GM19468 (cell line): ENCODE results near the gene SPATC1L.
"Not testable (repeated sequence)": the region's sequence is repeated elsewhere in the genome, so short reads cannot be mapped to it uniquely, and the experiment has no call there.

Experiments used
- ATAC-seq: cut with Tn5 transposase; IDR thresholded peaks from one replicate; pipeline ENCODE4 v1.9.1; 2021; ENCODE audit warnings: mild to moderate bottlenecking, moderate library complexity, moderate number of reproducible peaks; ENCODE audit not compliant: unreplicated experiment; ENCODE audit errors: extremely low read depth

Gene SPATC1L

DNA sequence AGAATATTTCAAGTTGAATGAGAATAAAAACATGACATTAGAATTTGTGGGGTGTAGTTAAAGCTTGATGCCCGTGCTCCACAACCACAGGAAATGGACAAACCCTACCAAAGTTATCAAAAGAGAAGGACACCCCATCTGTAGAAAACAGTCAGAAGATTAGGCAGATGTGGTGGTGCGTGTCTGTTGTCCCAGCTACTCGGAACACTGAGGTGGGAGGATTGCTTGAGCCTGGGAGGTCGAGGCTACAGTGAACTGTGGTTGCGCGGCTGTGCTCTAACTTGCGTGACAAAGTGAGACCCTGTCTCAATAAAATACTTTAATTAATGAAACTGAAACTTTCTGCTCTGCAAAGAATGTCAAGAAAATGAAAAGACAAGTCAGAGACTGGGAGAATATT, 1.5 kb upstream of the SPATC1L start:
- no peak for ATAC-seq

- ATAC-seq = no peak
These were observed 631 bp upstream of the SPATC1L start for GRCh38 chr21:46184625-46185555.

GRCh38 chr21:46183337-46183909, 836 bp downstream of the SPATC1L start:
- not testable (repeated sequence) for ATAC-seq

DNA sequence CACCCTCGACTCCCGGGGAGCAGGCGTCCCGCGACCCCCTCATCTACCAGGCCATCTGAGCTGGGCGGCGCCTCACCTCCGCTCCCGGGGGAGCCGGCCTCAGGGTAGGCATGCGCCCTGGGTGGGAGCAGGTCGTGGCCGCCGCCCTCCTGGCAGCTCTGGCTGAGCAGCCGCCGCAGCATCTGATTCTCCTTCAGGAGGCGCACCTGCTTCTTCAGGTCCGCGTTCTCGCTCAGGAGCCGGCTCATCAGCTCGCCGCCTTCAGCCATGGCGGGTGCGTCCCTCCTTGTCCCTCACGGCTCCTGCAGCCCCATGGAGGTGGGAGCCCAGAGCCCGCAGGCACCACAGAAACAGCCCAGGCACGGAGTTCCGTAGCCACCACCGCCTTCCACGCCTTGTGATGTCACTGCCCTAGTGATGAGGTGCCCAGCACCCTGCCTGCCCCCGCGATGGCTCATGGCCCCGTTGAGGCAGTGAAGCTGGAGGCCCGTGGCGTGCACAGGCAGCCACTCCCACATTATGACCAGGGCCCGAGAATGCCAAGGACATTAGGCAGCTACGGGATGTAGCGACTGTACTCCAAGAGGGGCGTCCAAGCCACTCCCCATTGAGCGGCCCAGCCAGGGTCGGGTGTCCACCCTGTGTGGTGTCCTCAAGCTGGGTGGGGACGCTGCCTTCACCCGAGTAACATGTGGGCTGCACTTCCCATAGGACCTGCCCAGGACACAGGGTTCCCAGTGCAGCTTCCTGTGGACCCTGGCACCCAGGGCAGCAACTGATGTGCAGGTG, 1.5 kb downstream of the SPATC1L start:
- no peak for ATAC-seq

DNA sequence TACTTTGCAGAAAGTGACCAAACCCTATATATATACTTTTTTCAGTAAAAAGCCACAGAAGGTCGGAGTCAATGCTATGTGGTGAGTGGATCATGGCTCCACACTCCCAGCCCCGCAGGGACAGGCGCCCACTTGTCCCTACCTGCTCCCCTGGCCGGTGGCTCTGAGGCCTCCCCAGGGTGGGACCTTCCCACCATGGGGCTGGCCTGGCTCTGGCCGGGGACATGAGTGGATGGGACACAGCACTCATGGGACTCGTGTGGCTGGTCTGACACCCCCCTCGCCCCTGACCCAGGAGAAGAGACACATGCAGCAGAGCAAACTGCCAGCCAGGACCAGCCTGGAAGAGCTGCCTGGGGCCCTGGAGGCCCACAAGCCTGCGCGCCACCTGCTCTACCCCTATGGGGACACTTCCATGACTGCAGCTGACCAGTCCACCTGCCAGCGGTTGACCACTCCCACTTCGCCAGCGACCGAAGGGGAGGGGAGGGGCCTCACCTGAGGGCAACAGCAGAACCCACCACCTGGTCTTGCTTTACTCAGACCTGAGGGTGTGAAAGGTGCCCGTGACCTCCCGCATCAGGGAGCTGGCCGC, 2.2 kb downstream of the SPATC1L start:
- ATAC-seq = no peak

DNA sequence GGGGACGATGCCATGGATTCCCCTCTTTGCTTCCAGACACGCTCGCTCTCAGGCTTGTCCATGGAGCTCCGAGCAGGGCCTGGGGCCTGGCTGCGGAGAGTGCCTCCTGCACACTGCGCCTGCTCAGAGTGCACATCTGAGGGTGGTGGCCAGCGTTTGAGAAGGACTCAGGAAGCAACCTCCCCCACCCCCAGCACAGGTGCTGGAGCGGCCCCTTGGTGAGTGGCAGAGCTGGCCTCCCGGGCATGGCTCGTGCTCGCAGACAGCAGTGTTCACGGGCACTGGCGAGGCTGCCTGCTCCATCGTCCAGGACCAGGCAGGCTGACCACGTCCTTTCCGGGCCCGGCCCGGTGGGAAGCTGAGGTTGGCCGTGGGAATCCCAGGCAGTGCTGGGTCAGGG, 2.8 kb downstream of the SPATC1L start:
- ATAC-seq = no peak

GRCh38 chr21:46180778-46181391, 3.4 kb downstream of the SPATC1L start:
- no peak for ATAC-seq

- no peak for ATAC-seq
These were observed 4.1 kb downstream of the SPATC1L start for GRCh38 chr21:46180079-46180722.

DNA sequence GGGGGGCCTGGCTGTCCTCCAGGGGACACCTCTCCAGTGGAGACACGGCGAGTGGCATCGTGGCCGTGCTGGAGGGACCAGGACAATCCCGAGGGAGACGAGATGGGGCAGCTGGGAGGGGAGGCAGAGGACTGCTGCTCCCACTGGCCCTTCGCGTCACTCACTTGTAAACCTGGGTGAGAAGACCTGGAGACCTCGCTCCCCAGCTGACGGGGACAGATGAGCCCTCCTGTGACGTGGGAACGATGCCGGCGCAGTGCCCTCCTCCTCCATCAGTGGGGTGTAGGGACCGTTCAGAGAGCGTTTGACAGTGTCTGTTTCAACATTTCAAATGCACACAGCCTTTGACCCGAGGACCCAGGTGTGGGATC, 4.6 kb downstream of the SPATC1L start:
- ATAC-seq = no peak

- ATAC-seq = no peak
These were observed 5.3 kb downstream of the SPATC1L start for GRCh38 chr21:46178961-46179360.

GRCh38 chr21:46176443-46177129, 7.7 kb downstream of the SPATC1L start:
- ATAC-seq = not testable (repeated sequence)

GRCh38 chr21:46173573-46173972, 10.7 kb downstream of the SPATC1L start:
- no peak for ATAC-seq

GRCh38 chr21:46172863-46173528, 11.3 kb downstream of the SPATC1L start:
- no peak for ATAC-seq

DNA sequence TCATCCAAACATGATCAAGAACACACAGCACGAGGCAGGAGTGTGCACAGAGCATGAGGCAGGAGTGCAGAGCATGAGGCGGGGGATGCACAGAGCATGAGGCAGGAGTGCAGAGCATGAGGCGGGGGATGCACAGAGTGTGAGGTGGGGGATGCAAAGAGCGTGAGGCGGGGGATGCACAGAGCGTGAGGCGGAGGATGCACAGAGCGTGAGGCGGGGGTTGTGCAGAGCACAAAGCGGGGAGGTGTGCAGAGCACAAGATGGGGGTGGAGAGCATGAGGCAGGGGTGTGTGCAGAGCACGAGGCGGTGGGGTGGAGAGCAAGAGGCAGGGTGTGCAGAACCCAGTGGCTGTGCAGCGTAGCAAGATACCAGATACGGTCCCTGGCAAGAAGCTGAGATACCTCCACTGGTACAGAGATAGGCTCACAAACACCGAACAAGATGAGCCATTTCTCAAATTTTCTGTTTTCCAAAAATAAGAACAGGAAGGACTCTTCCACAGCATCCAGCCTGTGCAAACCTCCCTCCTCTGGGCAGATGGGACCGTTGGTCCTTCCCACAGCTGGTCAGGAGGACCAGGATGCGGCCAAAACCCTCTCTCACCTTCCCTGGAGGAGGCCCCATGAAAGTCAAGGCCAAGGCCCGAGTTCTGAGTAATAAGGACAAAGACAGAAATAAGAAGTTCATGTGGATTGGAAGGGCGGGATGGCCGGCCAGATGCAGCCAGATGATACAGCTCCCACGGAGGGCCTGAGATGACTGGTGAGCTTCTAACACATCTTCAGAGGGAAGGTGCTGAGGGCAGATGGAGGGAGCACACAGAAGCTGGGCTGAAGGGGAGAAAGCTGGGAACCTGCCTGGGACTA, 12.0 kb downstream of the SPATC1L start:
- ATAC-seq = no peak

DNA sequence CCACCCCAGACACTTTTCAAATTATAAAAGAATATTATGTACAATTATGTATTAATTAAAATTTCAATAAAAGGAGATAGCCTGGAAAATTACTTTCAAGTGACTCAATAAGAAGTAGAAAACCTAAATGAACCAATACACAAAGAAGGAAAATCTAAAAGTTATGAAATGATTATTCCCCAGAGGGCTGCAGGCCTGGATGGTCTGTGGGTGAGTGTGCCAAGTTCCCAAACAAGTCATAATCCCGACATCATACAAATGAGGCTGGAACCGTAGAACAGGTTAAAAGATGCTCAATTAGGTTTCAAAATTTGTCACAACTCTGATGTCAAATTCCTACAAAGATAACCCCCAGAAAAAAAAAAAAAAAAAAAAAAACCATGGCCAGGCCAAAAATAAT, 12.7 kb downstream of the SPATC1L start:
- ATAC-seq = no peak

DNA sequence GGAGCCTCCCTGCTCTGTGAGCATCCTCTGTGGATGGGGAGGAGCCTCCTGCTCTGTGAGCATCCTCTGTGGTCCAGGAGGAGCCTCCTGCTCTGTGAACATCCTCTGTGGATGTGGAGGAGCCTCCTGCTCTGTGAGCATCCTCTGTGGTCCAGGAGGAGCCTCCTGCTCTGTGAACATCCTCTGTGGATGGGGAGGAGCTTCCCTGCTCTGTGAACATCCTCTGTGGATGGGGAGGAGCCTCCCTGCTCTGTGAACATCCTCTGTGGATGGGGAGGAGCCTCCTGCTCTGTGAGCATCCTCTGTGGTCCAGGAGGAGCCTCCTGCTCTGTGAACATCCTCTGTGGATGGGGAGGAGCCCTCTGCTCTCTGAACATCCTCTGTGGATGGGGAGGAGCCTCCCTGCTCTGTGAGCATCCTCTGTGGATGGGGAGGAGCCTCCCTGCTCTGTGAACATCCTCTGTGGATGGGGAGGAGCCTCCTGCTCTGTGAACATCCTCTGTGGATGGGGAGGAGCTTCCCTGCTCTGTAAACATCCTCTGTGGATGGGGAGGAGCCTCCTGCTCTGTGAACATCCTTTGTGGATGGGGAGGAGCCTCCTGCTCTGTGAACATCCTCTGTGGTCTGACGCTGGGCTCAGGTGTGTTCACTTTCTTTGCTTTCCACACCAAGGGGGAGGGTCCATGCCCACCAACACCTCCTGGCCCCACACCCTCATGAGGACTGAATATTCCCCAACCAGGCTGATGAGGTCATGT, 13.6 kb downstream of the SPATC1L start:
- not testable (repeated sequence) for ATAC-seq
